Testis (tissue), 3 donors: ENCODE data around the gene CCR2. TPM values are rescaled to one million over a fixed set of nuclear protein-coding genes. Genes with fewer than 3 reads are reported as not detected.

Experiments used
- DNase-seq: peaks from one replicate; pipeline ENCODE4 v3.0.0-alpha.2; 2019
- H3K27ac ChIP-seq, 2 donors: fragments of 200-600 bp; sonication (generic); one replicate each; pipeline ENCODE4 v1.5.1; 2019
- H3K27me3 ChIP-seq: fragments of 200-600 bp; sonication (generic); one replicate; pipeline ENCODE4 v1.5.1; 2019
- H3K36me3 ChIP-seq: fragments of 200-600 bp; sonication (generic); one replicate; pipeline ENCODE4 v1.5.1; 2017; ENCODE audit warnings: low read depth; ENCODE audit errors: missing control alignments
- H3K4me1 ChIP-seq: fragments of 200-600 bp; sonication (generic); one replicate; pipeline ENCODE4 v1.5.1; 2019
- H3K4me3 ChIP-seq, 2 donors: fragments of 200-600 bp; sonication (generic); one replicate each; pipeline ENCODE4 v1.5.1; 2017 to 2019
- H3K9me3 ChIP-seq: fragments of 200-600 bp; sonication (generic); one replicate; pipeline ENCODE4 v1.5.1; 2017
- POLR2A ChIP-seq: fragments of 450-650 bp; IDR thresholded peaks from one replicate; pipeline ENCODE4 v1.6.1; 2017; ENCODE audit warnings: antibody characterized with exemption, mild to moderate bottlenecking, moderate library complexity
- WGBS, 2 donors: methylation state at CpG; one replicate each; pipeline ENCODE4 v1.1.5; 2018; 5-methylcytosine and 5-hydroxymethylcytosine counted together
- intact Hi-C: fragments of 100-400 bp; cut with DNase I; formaldehyde crosslinking; loops from one replicate; pipeline ENCODE4 v1.15.1; 2023; ENCODE audit warnings: low total_unique reads
- polyA plus RNA-seq: library from polyadenylated mRNA; stranded (reverse); fragments of 350-450 nt; fragmentation: Illumina TruSeq; extraction: RNeasy Lipid Tissue Mini Kit (QIAGEN cat#74804); gene quantifications from one replicate; pipeline ENCODE4 v1.2.3, GENCODE V29; 2014; ENCODE audit warnings: low read depth, low replicate concordance; ENCODE audit not compliant: insufficient read depth
- total RNA-seq, 2 donors: library from RNA; depleted of rRNA; stranded (reverse); fragments of >200 nt; gene quantifications; one replicate each; pipeline ENCODE4 v1.2.3, GENCODE V29; 2016
- TF ChIP-seq, protein P1 (sequence below), 3 experiments: fragments of 450-650 bp in 2 of 3; fragments of 200-600 bp in 1 of 3; sonication (generic) in 1 of 3; IDR thresholded peaks; one replicate each; pipeline ENCODE4 v1.5.1; 2016 to 2019; ENCODE audit warnings: antibody characterized with exemption in 3 of 3, mild to moderate bottlenecking in 2 of 3, moderate library complexity in 1 of 3

CCR2 gene
- total and polyA plus RNA-seq, 3 donors from 2014 or later, result 1.2 to 2.7 TPM; not detected in 1

DNA sequence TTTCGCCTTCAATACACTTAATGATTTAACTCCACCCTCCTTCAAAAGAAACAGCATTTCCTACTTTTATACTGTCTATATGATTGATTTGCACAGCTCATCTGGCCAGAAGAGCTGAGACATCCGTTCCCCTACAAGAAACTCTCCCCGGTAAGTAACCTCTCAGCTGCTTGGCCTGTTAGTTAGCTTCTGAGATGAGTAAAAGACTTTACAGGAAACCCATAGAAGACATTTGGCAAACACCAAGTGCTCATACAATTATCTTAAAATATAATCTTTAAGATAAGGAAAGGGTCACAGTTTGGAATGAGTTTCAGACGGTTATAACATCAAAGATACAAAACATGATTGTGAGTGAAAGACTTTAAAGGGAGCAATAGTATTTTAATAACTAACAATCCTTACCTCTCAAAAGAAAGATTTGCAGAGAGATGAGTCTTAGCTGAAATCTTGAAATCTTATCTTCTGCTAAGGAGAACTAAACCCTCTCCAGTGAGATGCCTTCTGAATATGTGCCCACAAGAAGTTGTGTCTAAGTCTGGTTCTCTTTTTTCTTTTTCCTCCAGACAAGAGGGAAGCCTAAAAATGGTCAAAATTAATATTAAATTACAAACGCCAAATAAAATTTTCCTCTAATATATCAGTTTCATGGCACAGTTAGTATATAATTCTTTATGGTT is 17.1 kb downstream of the CCR2 start, which contains the start of gene CCR5:
Gene CCR5 (plus strand): TSS at position 108 of the 680 bp plus-strand sequence. CDS start 1,957 bp downstream, outside the sequence.
- H3K36me3 ChIP-seq, result no peaks in the 10 kb centered on the region
- DNase-seq, result no peak
- WGBS, 2 donors, result 58 to 67% methylated on average over 5 of the region's 5 CpGs
- intact Hi-C loops, result no loop called here
- no peaks in the 10 kb centered on the region for H3K27me3 ChIP-seq
- H3K27ac ChIP-seq, result no peak within 1 kb of the TSS
- no peaks in the 10 kb centered on the region for H3K4me1 ChIP-seq
- TF ChIP-seq, protein P1, sequence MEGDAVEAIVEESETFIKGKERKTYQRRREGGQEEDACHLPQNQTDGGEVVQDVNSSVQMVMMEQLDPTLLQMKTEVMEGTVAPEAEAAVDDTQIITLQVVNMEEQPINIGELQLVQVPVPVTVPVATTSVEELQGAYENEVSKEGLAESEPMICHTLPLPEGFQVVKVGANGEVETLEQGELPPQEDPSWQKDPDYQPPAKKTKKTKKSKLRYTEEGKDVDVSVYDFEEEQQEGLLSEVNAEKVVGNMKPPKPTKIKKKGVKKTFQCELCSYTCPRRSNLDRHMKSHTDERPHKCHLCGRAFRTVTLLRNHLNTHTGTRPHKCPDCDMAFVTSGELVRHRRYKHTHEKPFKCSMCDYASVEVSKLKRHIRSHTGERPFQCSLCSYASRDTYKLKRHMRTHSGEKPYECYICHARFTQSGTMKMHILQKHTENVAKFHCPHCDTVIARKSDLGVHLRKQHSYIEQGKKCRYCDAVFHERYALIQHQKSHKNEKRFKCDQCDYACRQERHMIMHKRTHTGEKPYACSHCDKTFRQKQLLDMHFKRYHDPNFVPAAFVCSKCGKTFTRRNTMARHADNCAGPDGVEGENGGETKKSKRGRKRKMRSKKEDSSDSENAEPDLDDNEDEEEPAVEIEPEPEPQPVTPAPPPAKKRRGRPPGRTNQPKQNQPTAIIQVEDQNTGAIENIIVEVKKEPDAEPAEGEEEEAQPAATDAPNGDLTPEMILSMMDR (IDR thresholded peaks at IDR 0.05), result no peak
- TF ChIP-seq POLR2A, result no peak
- no peaks in the 10 kb centered on the region for H3K9me3 ChIP-seq
- no peak within 1 kb of the TSS for H3K4me3 ChIP-seq

DNA sequence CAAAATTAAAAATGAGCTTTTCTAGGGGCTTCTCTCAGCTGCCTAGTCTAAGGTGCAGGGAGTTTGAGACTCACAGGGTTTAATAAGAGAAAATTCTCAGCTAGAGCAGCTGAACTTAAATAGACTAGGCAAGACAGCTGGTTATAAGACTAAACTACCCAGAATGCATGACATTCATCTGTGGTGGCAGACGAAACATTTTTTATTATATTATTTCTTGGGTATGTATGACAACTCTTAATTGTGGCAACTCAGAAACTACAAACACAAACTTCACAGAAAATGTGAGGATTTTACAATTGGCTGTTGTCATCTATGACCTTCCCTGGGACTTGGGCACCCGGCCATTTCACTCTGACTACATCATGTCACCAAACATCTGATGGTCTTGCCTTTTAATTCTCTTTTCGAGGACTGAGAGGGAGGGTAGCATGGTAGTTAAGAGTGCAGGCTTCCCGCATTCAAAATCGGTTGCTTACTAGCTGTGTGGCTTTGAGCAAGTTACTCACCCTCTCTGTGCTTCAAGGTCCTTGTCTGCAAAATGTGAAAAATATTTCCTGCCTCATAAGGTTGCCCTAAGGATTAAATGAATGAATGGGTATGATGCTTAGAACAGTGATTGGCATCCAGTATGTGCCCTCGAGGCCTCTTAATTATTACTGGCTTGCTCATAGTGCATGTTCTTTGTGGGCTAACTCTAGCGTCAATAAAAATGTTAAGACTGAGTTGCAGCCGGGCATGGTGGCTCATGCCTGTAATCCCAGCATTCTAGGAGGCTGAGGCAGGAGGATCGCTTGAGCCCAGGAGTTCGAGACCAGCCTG is 17.8 kb downstream of the CCR2 start:
- no peaks in the 10 kb centered on the region for H3K36me3 ChIP-seq
- TF ChIP-seq, protein P1 (IDR thresholded peaks at IDR 0.05), result no peak
- no peak for TF ChIP-seq POLR2A
- no peak overlapping the region for H3K4me3 ChIP-seq
- no peaks in the 10 kb centered on the region for H3K27me3 ChIP-seq
- DNase-seq, result no peak
- WGBS, 2 donors, result 73 to 80% methylated on average over 10 of the region's 10 CpGs
- H3K4me1 ChIP-seq, result no peaks in the 10 kb centered on the region
- no peak overlapping the region for H3K27ac ChIP-seq
- intact Hi-C loops, result no loop called here
- H3K9me3 ChIP-seq, result no peaks in the 10 kb centered on the region

DNA sequence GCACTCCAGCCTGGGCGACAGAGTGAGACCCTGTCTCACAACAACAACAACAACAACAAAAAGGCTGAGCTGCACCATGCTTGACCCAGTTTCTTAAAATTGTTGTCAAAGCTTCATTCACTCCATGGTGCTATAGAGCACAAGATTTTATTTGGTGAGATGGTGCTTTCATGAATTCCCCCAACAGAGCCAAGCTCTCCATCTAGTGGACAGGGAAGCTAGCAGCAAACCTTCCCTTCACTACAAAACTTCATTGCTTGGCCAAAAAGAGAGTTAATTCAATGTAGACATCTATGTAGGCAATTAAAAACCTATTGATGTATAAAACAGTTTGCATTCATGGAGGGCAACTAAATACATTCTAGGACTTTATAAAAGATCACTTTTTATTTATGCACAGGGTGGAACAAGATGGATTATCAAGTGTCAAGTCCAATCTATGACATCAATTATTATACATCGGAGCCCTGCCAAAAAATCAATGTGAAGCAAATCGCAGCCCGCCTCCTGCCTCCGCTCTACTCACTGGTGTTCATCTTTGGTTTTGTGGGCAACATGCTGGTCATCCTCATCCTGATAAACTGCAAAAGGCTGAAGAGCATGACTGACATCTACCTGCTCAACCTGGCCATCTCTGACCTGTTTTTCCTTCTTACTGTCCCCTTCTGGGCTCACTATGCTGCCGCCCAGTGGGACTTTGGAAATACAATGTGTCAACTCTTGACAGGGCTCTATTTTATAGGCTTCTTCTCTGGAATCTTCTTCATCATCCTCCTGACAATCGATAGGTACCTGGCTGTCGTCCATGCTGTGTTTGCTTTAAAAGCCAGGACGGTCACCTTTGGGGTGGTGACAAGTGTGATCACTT is 18.8 kb downstream of the CCR2 start:
- 87 to 92% methylated on average over 8 to 9 of the region's 9 CpGs for WGBS, 2 donors
- H3K4me3 ChIP-seq, result no peak overlapping the region
- intact Hi-C loops, result no loop called here
- H3K27me3 ChIP-seq, result no peaks in the 10 kb centered on the region
- H3K4me1 ChIP-seq, result no peaks in the 10 kb centered on the region
- H3K9me3 ChIP-seq, result no peaks in the 10 kb centered on the region
- H3K36me3 ChIP-seq, result no peaks in the 10 kb centered on the region
- no peak overlapping the region for H3K27ac ChIP-seq
- TF ChIP-seq, protein P1 (IDR thresholded peaks at IDR 0.05), result peak in 1 of 3 experiments; percentile 34
- no peak for TF ChIP-seq POLR2A
- DNase-seq, result no peak

DNA sequence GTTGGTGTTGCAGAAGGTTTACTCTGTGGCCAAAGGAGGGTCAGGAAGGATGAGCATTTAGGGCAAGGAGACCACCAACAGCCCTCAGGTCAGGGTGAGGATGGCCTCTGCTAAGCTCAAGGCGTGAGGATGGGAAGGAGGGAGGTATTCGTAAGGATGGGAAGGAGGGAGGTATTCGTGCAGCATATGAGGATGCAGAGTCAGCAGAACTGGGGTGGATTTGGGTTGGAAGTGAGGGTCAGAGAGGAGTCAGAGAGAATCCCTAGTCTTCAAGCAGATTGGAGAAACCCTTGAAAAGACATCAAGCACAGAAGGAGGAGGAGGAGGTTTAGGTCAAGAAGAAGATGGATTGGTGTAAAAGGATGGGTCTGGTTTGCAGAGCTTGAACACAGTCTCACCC is 20.8 kb downstream of the CCR2 start:
- no peak for DNase-seq
- intact Hi-C loops, result no loop called here
- no peak for TF ChIP-seq POLR2A
- TF ChIP-seq, protein P1 (IDR thresholded peaks at IDR 0.05), result no peak
- no peak overlapping the region for H3K27ac ChIP-seq
- no peaks in the 10 kb centered on the region for H3K4me1 ChIP-seq
- 69 to 85% methylated on average over 3 of the region's 3 CpGs for WGBS, 2 donors
- H3K36me3 ChIP-seq, result no peaks in the 10 kb centered on the region
- no peaks in the 10 kb centered on the region for H3K27me3 ChIP-seq
- no peaks in the 10 kb centered on the region for H3K9me3 ChIP-seq
- H3K4me3 ChIP-seq, result no peak overlapping the region
